GM18526 (cell line): Measurements from ENCODE around the gene TRABD2B.

Experiments used
- POLR2A ChIP-seq: IDR thresholded peaks from 3 replicates; pipeline ENCODE4 v1.6.1; 2011; ENCODE audit not compliant: insufficient read length; ENCODE audit errors: extremely low read depth

Gene TRABD2B

DNA sequence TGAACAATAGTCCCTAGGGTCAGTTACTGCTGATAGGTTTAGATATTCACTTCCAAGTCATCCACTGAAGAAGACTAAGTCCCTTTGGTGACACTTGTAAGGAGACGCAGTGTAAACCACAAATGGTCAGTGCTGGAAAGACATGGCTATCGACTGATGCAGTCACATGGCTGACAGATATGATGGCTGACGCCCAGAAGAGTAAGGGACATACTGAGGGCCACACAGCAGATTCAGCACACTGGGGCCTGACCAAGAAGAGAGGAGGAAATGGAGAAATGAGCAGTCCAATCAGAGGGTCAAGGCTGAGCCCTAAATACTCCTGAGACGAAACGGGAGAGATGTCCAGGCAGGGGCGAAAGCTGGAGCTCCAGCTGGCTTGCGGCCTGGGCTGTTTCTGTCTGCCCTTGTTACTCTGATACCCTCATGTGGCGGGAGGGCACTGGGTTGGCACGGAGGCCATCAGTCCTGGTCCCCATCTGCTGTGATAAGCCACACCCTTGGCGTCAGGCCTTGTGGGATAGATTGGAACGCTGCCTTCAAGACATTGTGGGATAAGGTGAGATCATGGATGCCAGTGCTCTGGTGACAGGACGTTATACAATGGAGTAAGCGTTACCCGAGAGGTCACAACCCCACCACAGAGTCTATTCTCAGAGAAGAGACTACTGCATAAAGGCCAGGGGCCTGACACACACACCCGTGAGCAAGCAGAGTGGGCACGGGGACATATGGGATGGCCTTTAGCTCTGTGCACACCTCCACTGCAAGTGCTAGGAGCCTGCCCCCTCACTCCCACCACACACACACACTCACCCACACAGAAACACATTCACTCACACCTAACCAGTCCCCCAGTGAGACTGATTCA lies 158.4 kb downstream of the TRABD2B start:
- TF ChIP-seq POLR2A: no peak

DNA sequence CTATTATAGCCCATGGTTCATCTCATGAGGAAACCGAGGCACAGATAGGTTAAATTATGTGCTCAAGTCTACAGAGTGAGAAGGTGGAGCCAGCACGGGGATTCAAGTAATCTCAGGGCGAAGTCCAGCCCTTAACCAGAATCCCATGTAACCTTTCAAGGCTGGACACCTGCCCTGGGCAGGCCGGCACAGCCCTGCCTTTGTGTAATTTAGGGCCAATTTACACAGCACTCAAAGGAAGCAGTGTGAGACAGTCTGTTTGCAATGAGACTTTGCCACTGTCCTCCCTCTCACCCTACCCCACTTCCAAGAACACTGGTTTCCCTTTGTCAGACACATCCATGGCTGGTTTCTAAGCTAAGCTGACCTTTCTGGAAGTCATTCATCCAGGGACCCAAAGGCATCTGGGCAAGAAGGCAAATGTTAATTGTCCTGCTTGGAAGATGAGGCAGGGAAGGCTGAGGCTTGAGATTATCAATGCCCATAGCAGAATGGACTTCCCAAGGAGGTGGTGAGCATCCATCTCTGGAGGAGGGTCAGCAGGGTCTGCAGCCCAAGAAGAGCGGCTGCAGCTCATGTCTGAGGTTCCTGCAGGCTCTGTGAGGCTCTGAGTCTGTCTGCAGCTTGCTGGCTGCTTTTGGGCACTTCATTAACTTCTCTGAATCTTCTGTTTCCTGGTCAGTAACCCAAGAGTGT lies 159.2 kb downstream of the TRABD2B start:
- no peak for TF ChIP-seq POLR2A

DNA sequence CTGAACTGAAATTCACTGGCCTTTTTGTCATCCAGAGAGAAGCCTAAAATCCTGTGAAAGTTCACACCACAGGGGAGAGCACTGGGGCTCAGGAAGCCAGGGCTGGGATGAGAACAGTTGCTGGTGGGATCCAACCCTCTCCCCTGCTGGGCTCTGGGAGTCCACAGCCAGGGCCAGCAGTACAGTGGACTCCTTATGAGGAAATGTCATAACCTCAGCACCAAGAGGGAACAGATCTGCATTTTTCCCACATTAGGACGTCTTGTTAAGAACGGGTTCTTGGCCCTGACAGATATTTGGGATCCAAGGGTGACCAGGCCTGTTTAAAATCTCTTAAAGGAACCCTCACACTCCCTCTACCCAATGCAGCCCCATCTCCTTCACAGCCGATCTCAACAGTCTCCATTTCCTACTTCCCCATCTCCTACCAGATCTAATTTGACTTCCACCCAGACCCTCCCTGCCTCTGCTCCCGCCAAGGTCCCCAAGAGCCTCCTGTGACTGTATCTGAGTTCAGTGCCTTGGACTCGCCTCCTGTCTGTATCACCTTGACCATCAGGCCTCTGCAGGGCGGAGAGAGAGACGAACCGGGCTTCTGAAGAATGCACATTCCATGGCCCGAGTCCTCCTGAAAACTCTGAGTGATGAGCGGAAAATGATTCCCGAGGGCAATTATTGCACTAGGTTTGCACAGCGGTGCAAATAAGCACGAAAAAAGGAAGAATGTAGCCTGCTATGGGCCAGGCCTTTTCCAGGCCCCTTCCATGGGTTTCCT lies 159.9 kb downstream of the TRABD2B start:
- no peak for TF ChIP-seq POLR2A

GRCh38 chr1:47835409-47835808 lies 161.8 kb downstream of the TRABD2B start:
- TF ChIP-seq POLR2A: no peak

- no peak for TF ChIP-seq POLR2A
These were observed 162.9 kb downstream of the TRABD2B start for GRCh38 chr1:47834326-47834725.

GRCh38 chr1:47830641-47831333 lies 166.4 kb downstream of the TRABD2B start:
- TF ChIP-seq POLR2A: no peak

DNA sequence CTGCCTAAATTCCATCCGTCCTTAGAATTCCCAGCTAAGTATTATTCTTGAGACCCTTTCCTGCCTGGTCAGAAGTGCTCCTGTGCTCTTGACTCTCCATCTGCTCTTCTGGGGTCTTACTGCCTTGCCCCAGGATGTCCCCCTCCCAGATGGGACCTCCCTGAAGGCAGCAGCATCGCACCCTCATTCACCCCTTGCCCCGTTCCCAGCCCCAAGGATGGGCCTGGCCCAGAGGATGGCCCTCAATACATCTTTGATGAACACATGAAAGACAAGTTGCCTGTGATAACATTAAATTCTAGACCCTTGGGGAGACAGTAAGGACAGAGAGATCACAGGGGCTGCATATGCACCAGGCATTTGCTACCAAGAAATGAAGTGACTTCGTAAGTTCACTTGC lies 167.2 kb downstream of the TRABD2B start:
- no peak for TF ChIP-seq POLR2A

DNA sequence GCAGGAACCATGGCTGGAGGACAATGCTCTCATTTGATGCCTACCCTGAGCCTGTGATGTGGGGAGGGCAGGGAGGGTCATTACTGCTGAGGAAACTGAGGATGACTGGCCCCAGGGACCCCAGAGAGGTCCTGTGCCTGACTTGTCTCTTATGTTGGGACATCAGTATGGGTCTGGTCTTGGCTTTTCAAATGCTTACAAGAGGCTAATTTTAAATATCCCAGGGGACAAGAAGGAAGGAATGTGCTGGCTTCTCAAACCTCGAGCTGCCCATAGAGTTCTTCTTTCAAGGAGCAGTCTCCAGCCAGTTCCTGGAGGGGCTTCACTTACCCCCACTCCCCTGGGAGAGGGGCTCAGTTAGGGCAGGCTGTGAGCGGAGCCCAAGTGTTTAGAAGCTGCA lies 168.2 kb downstream of the TRABD2B start:
- no peak for TF ChIP-seq POLR2A

- TF ChIP-seq POLR2A: no peak
These were observed 170.1 kb downstream of the TRABD2B start for GRCh38 chr1:47827109-47827508.

DNA sequence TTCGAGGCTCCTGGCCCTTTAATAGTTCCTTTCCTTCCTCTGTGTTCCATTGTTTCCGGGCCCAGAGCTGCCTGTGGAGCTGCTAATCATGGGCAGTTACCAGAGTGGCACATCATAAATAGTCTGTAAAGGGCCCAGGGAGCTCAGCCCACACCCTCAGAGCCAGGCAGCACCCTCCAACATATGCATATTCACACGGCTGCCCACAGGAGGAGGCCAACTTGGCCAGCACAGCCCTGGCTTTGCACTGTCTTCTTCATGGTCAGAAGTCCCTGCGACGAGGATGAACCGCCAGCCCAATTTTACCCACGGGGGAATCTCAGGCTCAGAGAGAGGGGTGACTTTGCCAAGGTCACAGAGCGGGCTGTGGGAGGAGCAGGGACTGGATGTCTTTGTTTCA lies 172.5 kb downstream of the TRABD2B start:
- TF ChIP-seq POLR2A: no peak

GRCh38 chr1:47824297-47824696 lies 172.9 kb downstream of the TRABD2B start:
- no peak for TF ChIP-seq POLR2A

DNA sequence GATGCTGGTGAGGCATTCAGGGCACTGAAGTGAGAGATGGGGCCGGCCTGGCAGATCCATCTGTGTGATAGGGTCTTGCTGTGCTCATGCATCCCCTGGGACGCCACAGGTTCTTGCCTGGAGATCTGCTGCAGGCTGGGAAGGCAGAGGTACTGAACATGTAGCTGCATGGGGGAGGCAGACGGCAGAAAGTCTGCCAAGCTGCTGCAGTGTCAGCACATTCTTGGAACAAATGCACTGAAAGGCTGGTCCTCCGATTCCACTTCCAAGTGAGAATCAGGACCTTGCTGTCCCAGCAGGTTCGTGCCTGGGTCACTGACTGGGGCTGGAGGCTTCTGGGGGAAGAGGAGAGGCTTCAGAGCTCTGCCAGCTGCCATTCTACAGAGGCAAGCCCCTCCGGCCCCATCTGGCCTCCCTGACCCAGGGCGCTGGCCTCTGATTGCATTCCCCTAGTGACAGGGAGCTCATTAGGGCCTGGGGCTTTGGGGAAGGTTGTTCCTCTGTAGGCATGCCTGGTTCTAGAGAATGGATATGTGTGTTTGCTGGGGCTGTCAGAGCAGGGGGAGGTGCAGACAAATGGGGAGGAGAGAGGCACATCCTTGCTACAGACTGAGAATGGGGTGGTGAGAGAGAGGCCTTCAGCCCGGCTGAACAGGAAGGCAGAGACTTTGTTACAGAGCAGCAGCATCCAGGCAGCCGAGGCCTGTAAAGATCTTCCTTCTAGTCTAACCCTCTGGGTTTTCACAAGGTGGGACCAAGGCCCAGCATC lies 174.0 kb downstream of the TRABD2B start:
- TF ChIP-seq POLR2A: no peak

DNA sequence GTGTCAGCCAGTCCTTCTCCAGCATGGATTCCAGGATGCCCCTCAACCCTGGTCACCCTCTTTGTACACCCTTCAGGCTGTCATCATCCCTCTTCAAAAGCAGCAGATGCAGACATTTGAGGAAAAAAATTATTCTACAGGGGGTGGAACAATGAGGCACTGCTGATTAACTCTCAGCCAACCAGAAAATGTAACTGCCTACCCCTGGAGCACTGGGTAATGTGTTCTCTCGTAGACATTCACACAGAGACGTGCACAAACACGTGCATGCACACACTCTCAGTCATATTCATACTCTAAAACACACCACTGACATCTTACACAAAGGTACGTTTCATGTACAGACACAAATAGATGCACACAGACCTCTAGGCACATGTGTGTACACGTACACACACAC lies 175.4 kb downstream of the TRABD2B start:
- TF ChIP-seq POLR2A: no peak

GRCh38 chr1:47819574-47819888 lies 177.7 kb downstream of the TRABD2B start:
- no peak for TF ChIP-seq POLR2A
